ENCODE results near the gene MAEA.
"Not testable (repeated sequence)": the region's sequence is repeated elsewhere in the genome, so short reads cannot be mapped to it uniquely, and the experiment has no call there.

Gene MAEA

DNA sequence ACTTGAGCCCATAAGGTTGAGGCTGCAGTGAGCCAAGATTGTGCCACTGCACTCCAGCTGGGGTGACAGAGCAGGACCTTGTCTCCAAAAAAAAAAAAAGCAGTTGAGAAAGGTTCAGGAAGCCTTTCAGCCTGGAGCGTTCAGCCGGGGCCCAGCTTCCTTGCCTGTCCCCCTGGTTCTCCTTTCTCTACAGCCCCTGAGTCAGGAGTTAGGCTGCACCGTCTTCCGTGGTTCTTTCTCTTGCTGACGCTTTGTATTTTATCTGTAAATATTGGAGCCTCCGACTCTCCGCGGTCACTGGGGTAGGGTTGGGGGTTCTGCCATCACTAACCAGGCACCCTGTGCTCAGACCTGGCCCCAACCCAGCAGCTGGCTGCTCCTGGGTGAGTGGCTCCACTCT is 43.6 kb downstream of the MAEA start:
- in situ Hi-C loops (cut with MboI; ENCODE audit: low sequenced_read_pairs), result no loop called here

DNA sequence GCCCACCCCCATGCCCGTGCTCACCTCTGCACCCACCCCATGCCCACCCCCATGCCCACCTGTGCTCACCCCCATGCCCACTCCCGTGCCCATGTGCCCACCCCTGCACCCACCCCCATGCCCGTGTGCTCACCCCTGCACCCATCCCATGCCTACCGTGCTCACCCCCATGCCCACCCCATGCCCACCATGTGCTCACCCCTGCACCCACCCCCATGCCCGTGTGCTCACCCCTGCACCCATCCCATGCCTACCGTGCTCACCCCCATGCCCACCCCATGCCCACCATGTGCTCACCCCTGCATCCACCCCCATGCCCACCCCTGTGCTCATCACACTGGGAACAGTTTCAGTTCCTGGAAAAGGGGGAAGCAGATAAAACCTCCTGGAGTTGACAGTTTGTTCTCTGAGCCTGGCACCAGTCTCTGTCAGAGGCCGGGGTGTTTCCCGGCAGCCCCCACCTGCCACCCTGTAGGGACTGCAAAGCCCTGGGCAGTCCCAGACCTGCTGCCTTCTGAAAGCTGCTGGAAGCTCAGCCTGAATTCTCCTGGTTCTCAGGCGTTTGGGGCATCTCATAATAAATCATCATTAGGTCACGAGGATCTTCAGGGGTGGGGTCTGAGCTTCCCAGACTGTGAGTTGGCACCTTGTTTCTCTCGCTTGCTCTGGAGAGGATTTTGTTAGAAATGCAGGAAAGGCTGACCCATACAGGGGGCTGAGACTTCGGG is 44.3 kb downstream of the MAEA start:
- in situ Hi-C loops (cut with MboI; ENCODE audit: low sequenced_read_pairs), result not testable (repeated sequence)

DNA sequence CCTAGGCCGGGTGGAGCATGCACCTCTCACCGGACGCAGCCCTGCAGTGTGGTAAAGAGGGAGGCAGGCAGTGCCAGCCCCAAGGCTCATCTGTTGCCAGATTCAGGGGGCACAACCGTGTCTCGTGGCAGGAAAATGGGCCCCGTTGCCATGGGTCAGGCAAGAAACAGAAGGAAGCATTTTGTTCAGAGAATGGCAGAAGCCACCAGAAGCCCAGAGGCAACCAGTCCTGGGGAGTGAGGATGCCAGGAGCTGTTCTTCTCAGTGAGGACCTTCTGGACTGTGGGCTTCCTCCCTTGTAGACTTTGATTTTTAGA is 44.8 kb downstream of the MAEA start:
- in situ Hi-C loops (cut with MboI; ENCODE audit: low sequenced_read_pairs), result no loop called here

DNA sequence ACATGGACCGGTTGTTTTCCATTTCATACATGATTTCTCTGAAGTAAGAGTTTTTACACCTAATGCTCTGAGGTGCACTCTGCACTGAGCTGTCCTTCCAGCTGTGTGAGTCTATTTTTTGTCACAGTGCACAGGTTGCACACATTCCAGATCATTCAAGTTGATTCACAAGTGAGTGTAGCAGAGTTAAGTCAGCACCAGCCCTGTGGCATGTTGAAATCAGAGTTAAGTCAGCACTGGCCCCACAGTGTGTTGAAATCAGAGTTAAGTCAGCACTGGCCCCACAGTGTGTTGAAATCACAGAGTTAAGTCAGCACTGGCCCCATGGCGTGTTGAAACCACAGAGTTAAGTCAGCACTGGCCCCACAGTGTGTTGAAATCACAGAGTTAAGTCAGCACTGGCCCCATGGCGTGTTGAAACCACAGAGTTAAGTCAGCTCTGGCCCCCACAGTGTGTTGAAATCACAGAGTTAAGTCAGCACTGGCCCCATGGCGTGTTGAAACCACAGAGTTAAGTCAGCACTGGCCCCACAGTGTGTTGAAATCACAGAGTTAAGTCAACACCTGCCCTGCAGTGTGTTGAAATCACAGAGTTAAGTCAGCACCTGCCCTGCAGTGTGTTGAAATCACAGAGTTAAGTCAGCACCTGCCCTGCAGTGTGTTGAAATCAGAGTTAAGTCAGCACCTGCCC is 45.6 kb downstream of the MAEA start:
- in situ Hi-C loops (cut with MboI; ENCODE audit: low sequenced_read_pairs), result not testable (repeated sequence)

DNA sequence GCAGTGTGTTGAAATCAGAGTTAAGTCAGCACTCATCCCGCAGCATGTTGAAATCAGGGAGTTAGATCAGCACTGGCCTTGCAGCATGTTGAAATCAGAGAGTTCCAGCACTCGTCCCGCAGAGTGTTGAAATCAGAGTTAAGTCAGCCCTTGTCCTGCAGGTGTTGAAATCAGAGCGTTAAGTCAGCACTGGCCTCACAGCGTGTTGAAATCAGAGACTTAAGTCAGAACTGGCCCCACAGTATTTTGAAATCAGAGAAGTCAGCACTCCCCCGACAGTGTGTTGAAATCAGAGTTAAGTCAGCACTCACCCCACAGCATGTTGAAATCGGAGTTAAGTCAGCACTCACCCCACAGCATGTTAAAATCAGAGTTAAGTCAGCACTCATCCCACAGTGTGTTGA is 46.4 kb downstream of the MAEA start:
- in situ Hi-C loops (cut with MboI; ENCODE audit: low sequenced_read_pairs), result no loop called here

DNA sequence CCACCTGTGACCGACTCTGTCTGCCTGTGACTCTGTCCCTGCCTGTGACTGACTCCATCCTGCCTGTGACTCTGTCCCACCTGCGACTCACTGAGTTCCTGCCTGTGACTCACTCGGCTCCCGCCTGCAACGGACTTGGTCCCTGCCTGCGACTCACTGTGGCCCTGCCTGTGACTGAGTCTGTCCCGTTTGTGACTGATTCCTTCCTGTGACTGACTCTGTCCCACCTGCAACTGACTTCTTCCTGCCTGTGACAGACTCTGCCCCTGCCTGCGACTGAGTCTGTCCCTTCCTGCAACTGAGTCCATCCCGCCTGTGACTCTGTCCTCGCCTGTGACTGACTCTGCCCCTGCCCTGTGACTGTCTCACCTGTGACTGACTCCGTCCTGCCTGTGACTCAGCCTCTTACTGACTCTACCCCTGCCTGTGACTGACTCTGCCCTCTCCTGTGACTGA is 47.7 kb downstream of the MAEA start:
- in situ Hi-C loops (cut with MboI; ENCODE audit: low sequenced_read_pairs), result no loop called here

DNA sequence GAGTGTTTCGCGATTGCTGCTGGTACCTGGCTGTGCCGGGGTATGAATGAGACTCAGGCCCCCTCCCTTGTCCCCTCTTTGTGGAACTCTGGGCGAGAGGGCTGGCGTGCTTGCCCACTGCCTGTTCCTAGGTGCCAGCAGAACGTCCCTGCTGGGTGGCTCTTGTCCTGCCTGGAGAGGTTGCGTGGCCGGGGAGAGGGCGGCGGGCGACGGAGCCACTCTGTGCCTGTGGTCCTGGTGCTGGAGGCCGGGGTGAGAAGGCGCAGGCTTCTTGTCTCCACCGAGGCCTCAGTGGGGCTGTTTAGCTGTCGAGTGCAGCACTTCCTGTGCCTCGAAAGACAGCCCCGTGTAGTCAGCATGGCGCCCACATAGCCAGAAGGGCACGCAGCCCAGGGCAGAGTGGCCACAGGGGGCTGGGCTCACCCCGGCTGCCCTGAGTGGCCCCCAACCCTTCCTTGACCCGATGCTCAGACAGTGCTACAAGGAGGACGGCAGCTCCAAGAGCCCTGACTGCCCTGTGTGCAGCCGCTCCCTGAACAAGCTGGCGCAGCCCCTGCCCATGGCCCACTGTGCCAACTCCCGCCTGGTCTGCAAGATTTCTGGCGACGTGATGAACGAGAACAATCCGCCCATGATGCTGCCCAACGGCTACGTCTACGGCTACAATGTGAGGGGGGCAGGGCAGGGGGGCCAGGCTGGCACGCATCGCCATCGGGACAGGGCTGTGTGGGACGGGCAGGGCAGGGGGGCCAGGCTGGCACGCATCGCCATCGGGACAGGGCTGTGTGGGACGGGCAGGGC is 48.5 kb downstream of the MAEA start:
- in situ Hi-C loops (cut with MboI; ENCODE audit: low sequenced_read_pairs), result no loop called here

DNA sequence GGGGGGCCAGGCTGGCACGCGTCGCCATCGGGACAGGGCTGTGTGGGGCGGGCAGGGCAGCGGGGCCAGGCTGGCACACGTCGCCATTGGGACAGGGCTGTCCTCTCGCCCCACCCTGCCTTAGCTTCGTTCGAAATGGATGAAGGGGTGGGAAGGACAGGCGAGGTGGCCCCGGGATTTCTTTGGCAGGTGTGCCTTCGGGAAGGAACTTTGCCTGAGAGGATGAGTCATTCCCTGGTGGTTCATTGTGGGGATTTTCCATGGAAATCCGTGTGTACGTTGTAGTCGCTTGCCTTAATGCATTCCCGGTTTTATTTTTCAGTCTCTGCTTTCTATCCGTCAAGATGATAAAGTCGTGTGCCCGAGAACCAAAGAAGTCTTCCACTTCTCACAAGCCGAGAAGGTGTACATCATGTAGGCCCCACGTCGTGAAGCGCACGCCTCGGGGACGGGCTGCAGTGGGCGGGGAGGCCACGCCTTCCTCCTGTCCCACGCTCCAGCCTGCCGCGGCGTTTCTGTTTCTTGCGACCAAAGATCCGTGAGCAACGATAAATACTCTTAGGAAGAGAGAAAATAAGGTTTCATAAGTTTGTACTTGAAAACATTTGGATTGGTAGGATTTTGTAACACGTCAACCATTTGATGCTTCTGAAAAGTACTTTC is 49.2 kb downstream of the MAEA start:
- in situ Hi-C loops (cut with MboI; ENCODE audit: low sequenced_read_pairs), result no loop called here

DNA sequence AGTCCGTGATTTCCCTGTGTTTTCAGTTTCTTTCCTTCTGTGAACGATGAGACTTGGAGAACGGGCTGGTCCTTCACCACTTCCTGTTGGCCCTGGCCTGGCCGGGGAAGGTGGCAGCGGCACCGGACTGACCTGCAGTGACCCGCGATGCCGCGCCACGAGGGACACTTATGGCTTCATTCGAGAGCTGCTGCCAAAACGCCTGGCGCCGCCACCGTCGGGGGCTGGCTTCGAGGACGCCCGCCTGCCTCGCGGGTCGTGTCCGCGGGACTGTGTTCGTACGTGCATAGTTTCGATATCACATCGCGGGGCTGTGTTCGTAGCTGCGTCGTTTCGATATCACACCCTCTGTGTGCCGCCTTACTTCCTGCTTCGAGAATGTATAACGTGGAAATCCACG is 49.8 kb downstream of the MAEA start:
- in situ Hi-C loops (cut with MboI; ENCODE audit: low sequenced_read_pairs), result no loop called here

DNA sequence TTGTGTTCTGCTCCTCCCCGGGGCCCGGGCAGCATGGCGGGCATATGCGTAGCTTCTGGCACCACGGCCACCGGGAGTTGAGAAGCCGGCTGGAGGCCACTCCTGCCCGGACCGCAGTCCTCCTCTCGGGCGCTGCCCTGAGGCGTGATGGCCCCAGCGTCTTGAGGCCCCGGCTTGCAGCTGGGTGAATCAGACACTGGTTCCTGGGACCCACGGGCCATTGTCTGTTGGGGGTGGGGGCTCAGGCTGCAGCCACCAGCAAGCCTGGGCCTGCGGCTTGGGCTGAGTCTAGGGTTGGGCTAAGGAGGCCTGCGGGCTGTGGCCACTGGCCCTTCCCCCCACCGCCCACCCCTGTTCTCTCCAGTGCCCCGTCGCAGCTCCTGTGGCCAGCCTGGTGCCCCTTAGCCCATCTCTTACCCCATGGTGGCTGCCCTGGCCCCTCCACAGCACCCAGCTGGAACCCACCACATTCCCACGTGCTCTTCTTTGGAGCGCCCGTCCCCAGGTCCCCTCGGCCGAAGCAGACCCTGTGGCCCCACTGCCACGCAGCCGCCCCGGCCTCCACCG is 50.6 kb downstream of the MAEA start:
- in situ Hi-C loops (cut with MboI; ENCODE audit: low sequenced_read_pairs), result loop anchor here (10.0 kb wide), 2 partner anchors 85 to 205 kb away; no protein-coding TSS in a partner anchor

DNA sequence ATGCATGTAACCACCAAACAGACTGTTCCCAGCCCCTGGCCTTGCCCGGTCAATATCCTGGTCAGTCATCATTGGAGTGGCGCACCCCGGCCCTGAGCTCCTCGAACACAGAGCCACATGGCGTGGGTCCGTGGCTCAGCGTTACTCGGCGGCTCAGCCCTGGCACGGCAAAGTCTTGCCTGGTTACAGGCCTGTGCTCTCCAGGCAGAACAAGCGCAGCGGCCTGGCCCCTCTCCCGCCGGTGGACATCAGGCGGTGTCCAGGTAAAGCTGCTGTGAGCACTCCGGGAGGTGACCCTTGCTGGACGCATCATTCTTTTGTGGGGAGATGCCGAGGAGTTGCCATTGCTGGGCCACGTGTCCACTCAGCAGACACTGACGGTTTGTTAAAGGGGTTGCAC is 51.2 kb downstream of the MAEA start:
- in situ Hi-C loops (cut with MboI; ENCODE audit: low sequenced_read_pairs), result loop anchor here (10.0 kb wide), 2 partner anchors 86 to 206 kb away; no protein-coding TSS in a partner anchor

DNA sequence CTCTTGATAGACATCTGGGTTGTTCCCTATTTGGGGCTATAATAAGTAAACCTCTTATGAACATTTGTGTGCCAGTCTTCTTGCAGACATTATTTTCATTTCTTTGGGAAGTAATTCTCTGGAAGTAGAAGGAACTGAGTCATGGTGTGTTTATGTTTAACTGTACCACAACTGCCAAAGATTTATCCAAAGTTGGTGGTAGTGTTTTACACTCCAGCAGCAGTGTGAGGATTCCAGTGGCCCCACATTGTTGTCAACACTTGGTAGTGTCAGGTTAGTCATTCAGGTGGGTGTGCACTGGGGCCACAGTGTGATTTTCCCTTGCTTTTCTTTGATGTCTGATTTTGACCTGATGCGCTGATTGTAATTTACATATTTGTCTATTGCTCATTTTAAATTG is 52.3 kb downstream of the MAEA start:
- in situ Hi-C loops (cut with MboI; ENCODE audit: low sequenced_read_pairs), result loop anchor here (10.0 kb wide), 2 partner anchors 87 to 207 kb away; no protein-coding TSS in a partner anchor

DNA sequence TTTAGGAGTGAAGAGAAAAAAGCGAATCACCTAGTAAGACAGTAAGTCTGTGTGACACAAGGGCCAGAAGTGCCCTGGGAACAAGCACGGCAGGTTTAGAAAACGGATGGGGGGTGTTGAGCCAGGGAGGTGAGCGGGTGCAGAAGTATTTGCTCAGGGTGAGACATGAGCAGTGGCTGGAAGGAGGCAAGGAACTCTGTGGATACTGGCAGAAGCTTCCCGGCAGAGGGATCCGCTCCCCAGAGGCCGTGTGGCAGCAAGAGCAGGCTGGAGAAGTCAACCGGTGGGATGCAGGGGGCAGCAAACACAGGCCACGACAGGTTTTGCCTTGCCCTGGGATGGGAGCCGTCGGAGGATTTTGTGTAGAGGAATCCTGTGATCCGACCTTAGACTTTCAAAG is 55.0 kb downstream of the MAEA start:
- in situ Hi-C loops (cut with MboI; ENCODE audit: low sequenced_read_pairs), result loop anchor here (10.0 kb wide), 2 partner anchors 90 to 210 kb away; no protein-coding TSS in a partner anchor

DNA sequence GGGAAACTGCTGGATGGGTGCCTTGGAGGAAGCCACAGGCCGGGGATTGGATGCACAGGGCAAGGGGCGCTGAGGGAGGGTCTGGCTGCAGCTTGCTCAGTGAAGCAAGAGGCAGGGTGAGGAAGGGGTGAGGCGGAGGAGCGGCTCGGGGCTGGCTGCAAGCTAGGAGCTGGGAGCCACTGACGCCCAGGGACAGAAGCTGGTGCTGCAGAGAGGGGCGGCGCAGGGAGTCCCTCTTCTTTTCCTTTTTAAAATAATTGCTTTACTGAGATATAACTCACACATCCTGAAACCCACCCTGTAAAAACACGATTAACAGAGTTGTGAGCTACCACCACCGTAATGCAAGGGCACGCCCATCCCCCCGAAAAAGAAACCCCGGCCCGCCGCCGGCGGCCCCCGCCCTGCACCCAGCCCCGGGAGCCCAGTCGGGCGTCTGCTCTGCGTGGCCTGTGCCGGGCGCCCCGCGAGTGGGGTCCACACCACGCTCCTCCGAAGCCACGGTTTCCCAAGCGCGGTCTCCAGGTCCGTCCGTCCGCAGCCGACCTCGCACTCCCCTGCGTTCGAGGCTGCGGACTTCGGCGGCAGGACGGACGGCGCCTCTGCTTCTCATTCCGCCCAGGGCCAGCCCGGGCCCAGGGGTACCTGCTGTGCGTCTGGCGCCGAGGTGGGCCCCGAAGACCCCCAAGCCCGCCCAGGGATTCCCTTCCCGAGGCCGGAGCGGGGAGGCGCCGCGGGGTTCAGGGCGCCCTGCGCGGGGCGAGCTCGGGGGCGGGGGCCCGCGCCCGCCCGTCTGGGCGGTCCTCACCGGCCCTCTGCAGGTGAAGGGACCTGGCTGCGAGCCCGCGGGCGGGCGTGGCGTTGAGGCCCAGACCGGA is 56.5 kb downstream of the MAEA start:
- in situ Hi-C loops (cut with MboI; ENCODE audit: low sequenced_read_pairs), result loop anchor here (10.0 kb wide), 2 partner anchors 91 to 211 kb away; no protein-coding TSS in a partner anchor

DNA sequence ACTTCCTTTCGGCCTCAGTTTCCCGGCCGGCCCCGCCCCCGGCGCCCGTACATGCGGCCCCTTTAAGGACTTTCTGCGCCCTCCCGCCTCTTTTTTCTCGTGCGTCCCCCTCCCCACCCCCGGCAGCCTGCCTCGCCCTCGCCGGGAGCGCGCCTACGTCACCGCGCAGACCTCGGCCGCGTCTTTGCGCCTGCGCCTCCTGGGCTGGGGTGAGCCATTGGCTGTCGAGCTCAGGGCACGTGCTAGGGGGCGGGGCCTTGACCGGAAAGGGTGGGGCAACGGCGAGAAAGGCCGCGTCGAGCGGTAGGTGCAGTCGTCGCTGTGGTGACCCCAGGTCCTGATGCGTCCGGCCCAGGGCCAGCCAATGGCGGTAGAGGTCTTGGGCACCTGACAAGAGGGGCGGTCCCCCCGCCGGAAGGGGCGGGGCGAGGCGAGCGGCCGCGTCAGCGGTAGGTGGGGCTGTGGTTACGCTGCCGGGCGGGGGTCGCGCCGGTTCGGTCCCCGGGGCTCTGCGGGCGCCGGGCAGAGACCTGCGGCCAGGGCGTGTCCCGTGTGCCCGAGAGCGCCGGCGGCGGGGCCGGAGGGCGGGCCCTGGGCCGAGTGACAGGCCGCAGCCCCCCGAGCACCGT is 57.2 kb downstream of the MAEA start, which contains the start of gene UVSSA:
UVSSA (plus strand) TSS at position 428 of the 629 bp plus-strand sequence. CDS start 884 bp downstream, outside the sequence.
- in situ Hi-C loops (cut with MboI; ENCODE audit: low sequenced_read_pairs), result loop anchor here (10.0 kb wide), 2 partner anchors 92 to 212 kb away; no protein-coding TSS in a partner anchor

DNA sequence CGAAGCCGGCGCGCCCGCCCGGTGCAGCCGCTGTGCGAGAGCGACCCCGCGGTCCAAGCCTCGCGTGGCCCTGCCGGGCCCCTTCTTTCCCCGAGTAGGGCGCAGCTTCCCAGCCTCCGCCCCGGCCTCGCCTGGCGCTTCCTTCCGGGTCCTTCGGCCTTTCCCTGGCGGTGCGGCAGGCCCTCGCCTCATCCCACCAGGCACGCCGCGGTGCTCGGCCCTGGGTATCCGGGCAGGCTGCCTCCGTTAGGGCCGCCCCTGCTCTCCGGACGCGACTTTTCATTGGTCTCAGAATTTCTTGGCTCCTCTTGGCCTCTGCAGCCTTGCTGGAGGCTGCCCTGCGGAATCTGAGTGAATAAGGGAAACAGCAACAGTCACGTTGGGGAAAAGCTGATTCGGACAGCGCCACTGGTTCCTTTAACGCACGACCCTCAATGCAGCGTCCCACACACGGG is 57.7 kb downstream of the MAEA start:
- in situ Hi-C loops (cut with MboI; ENCODE audit: low sequenced_read_pairs), result loop anchor here (10.0 kb wide), 2 partner anchors 93 to 213 kb away; no protein-coding TSS in a partner anchor

DNA sequence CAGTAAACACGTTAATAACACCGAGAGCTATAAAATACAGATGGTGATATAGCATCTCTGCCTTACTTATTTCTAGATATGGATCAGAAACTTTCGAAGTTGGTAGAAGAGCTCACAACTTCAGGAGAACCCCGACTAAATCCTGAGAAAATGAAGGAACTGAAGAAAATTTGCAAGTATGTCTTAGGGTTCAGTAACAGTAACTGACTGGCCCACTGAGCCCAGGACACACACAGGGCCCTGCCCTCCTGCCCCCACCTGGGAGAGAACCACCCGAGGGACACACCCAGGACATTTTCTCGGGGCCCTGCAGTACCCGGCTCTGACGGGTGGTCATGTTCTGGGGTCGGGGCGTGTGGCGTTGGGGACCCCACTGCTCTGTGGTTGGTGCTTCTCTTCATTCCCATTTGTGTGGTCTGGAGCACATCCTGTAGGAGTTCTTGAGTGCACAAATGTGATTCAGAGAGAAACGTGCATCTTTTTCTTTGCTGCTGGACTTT is 58.4 kb downstream of the MAEA start:
- in situ Hi-C loops (cut with MboI; ENCODE audit: low sequenced_read_pairs), result loop anchor here (10.0 kb wide), 2 partner anchors 93 to 213 kb away; no protein-coding TSS in a partner anchor

DNA sequence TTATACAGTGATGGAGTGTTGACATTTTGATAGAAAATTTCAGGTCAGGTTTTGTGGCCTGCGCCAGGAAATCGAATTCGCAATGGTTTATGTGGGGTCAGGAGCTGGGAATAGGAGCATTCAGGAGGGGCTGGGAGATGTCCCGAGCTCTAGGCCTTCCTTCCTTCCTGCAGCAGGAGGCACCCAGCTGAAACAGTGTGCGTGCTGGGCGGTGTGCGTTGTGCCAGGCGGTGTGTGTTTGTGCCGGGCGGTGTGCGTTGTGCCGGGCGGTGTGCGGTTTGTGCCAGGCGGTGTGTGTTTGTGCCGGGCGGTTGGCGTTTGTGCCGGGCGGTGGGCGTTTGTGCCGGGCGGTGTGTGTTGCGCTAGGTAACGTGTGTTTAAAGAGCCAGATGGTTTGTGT is 59.1 kb downstream of the MAEA start:
- in situ Hi-C loops (cut with MboI; ENCODE audit: low sequenced_read_pairs), result loop anchor here (10.0 kb wide), 2 partner anchors 94 to 214 kb away; no protein-coding TSS in a partner anchor

All from HL-60/S4 (cell line).